GM19455 (cell line): Measurements from ENCODE around the gene PRR13.

Experiments used
- ATAC-seq: cut with Tn5 transposase; IDR thresholded peaks from one replicate; pipeline ENCODE4 v1.9.1; 2021; ENCODE audit not compliant: unreplicated experiment

PRR13 gene

GRCh38 chr12:53492188-53492587 is 50.7 kb downstream of the PRR13 start:
- no peak for ATAC-seq

GRCh38 chr12:53492830-53493609 is 51.5 kb downstream of the PRR13 start:
- ATAC-seq: peak; percentile 89

- no peak for ATAC-seq
Measured at GRCh38 chr12:53493610-53494391, 52.3 kb downstream of the PRR13 start.
